Smooth muscle cell (in vitro differentiated cells): ENCODE data around the gene LHFPL6. TPM values are rescaled to one million over a fixed set of nuclear protein-coding genes. Genes with fewer than 3 reads are reported as not detected.

Experiments used
- DNase-seq: peaks from one replicate; lab custom pipeline; 2025; ENCODE audit not compliant: unreplicated experiment; lab: John Stamatoyannopoulos, UW
- H2AFZ ChIP-seq: fragments of 200-600 bp; sonication (generic); 2 replicates; pipeline ENCODE4 v1.6.0; 2016; ENCODE audit warnings: antibody characterized with exemption, low read depth, mild to moderate bottlenecking
- H3F3A ChIP-seq: fragments of 200-600 bp; sonication (generic); 2 replicates; pipeline ENCODE4 v1.6.0; 2017; ENCODE audit warnings: antibody characterized with exemption, low read depth
- H3K27ac ChIP-seq: fragments of 200-600 bp; sonication (generic); 2 replicates; pipeline ENCODE4 v1.5.1; 2016; ENCODE audit warnings: low read depth, mild to moderate bottlenecking
- H3K27me3 ChIP-seq: fragments of 200-600 bp; sonication (generic); 2 replicates; pipeline ENCODE4 v1.6.1; 2016; ENCODE audit warnings: low read depth, mild to moderate bottlenecking
- H3K36me3 ChIP-seq: fragments of 200-600 bp; sonication (generic); 2 replicates; pipeline ENCODE4 v1.5.1; 2016; ENCODE audit warnings: low read depth
- H3K4me1 ChIP-seq: fragments of 200-600 bp; sonication (generic); 2 replicates; pipeline ENCODE4 v1.5.1; 2016; ENCODE audit warnings: low read depth
- H3K4me2 ChIP-seq: fragments of 200-600 bp; sonication (generic); 2 replicates; pipeline ENCODE4 v1.6.0; 2016; ENCODE audit warnings: mild to moderate bottlenecking
- H3K4me3 ChIP-seq: fragments of 200-600 bp; sonication (generic); 2 replicates; pipeline ENCODE4 v1.5.1; 2016; ENCODE audit warnings: mild to moderate bottlenecking
- H3K79me2 ChIP-seq: fragments of 200-600 bp; sonication (generic); 2 replicates; pipeline ENCODE4 v1.6.0; 2016; ENCODE audit warnings: low read depth, mild to moderate bottlenecking
- H3K9ac ChIP-seq: fragments of 200-600 bp; sonication (generic); 2 replicates; pipeline ENCODE4 v1.6.0; 2016; ENCODE audit warnings: low read depth
- H3K9me3 ChIP-seq: fragments of 200-600 bp; sonication (generic); replicated peaks from 2 replicates; pipeline ENCODE4 v1.5.1; 2016; ENCODE audit warnings: low read depth
- H4K20me1 ChIP-seq: fragments of 200-600 bp; sonication (generic); 2 replicates; pipeline ENCODE4 v1.6.0; 2016; ENCODE audit warnings: low read depth
- WGBS: methylation state at CpG from one replicate; pipeline ENCODE4 v1.1.7; 2016; ENCODE audit warnings: low lambda C conversion rate; 5-methylcytosine and 5-hydroxymethylcytosine counted together
- polyA plus RNA-seq: library from polyadenylated mRNA; unstranded; fragments of >200 nt; fragmentation: Nextera tagmentation; extraction: Ambion mirVana; gene quantifications from 2 replicates; pipeline ENCODE4 v1.2.1, GENCODE V29; 2016
- total RNA-seq: library from RNA; depleted of rRNA; stranded (reverse); fragments of >200 nt; gene quantifications from 2 replicates; pipeline ENCODE4 v1.2.3, GENCODE V29; 2014
- TF ChIP-seq, protein P1 (sequence below): fragments of 200-600 bp; sonication (generic); IDR thresholded peaks from 2 replicates; pipeline ENCODE4 v1.5.1; 2017; ENCODE audit warnings: borderline replicate concordance, mild to moderate bottlenecking, antibody characterized with exemption; ENCODE audit not compliant: insufficient read depth, poor library complexity, severe bottlenecking

The LHFPL6 gene
- total and polyA plus RNA-seq, 2 experiments from 2014 or later, result 24.7 to 43.6 TPM

DNA sequence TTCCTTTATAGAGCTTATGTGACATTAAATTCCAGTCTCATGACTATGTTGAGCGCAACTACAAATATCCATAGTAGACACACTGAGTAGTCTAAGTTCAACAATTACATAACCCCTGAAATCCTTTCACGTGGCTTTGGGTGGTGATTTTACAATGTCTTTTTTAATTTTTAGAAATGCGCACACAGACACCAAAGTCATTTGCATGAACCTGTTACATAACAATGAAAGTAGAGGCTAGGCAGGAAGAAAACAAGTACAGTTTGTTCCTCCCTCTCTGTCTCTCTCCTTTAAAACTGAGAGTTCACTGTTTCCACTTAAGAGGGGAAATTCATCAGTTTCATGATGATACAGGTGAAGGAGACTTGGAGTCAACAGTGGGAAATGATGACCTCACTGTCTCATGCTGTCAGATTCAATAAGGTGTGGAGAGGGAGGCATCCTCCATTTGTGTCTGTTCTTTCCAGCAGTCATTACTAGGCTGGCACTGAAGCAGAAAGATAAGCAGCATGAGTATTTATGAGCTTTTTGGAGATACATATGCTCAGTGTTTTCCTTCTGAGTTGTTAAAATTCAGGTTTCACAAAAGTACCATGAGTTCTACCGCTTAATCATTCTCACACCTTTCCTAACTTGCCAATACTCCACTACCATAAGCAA lies 201.8 kb downstream of the LHFPL6 start:
- TF ChIP-seq, protein P1, sequence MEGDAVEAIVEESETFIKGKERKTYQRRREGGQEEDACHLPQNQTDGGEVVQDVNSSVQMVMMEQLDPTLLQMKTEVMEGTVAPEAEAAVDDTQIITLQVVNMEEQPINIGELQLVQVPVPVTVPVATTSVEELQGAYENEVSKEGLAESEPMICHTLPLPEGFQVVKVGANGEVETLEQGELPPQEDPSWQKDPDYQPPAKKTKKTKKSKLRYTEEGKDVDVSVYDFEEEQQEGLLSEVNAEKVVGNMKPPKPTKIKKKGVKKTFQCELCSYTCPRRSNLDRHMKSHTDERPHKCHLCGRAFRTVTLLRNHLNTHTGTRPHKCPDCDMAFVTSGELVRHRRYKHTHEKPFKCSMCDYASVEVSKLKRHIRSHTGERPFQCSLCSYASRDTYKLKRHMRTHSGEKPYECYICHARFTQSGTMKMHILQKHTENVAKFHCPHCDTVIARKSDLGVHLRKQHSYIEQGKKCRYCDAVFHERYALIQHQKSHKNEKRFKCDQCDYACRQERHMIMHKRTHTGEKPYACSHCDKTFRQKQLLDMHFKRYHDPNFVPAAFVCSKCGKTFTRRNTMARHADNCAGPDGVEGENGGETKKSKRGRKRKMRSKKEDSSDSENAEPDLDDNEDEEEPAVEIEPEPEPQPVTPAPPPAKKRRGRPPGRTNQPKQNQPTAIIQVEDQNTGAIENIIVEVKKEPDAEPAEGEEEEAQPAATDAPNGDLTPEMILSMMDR, result no peak
- H3K4me2 ChIP-seq, result no peak overlapping the region
- no peak for DNase-seq
- H4K20me1 ChIP-seq, result no peaks in the 10 kb centered on the region
- H3K27me3 ChIP-seq, result no peaks in the 10 kb centered on the region
- H3F3A ChIP-seq, result peaks cover 7% of the 10 kb centered on the region
- H3K4me3 ChIP-seq, result no peak overlapping the region
- no peaks in the 10 kb centered on the region for H3K9me3 ChIP-seq
- H3K4me1 ChIP-seq, result peaks cover 10% of the 10 kb centered on the region
- no peaks in the 10 kb centered on the region for H3K79me2 ChIP-seq
- H3K36me3 ChIP-seq, result no peaks in the 10 kb centered on the region
- H3K27ac ChIP-seq, result no peak overlapping the region
- WGBS, result 89% methylated on average over 4 of the region's 4 CpGs
- no peak overlapping the region for H2AFZ ChIP-seq
- no peak overlapping the region for H3K9ac ChIP-seq

DNA sequence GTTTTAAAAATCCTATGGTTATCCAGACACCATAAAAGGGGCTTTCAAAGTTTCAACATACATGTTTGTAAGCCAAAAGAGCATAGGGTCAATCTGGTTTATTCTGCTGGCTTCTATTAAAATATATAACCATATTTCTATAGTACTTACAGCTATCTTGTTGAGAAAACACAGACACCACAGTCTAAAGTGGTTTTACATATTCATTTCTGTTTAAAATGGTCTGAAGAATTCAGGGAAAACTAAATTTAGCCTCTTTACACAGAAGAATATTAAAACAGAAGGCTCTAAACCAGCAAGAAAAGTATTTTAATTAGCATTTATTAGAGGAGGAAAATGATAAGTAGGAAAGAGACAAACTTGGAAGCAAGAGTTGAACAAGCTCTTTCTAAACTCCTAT lies 203.9 kb downstream of the LHFPL6 start:
- H2AFZ ChIP-seq, result no peak overlapping the region
- no peaks in the 10 kb centered on the region for H4K20me1 ChIP-seq
- H3K79me2 ChIP-seq, result no peaks in the 10 kb centered on the region
- no peaks in the 10 kb centered on the region for H3K9me3 ChIP-seq
- no peak overlapping the region for H3K27ac ChIP-seq
- no peak overlapping the region for H3K9ac ChIP-seq
- no peaks in the 10 kb centered on the region for H3K27me3 ChIP-seq
- no peak overlapping the region for H3K4me2 ChIP-seq
- H3K4me3 ChIP-seq, result no peak overlapping the region
- H3K36me3 ChIP-seq, result no peaks in the 10 kb centered on the region
- TF ChIP-seq, protein P1, result no peak
- no peak for DNase-seq
- no peaks in the 10 kb centered on the region for H3F3A ChIP-seq
- H3K4me1 ChIP-seq, result peaks cover 16% of the 10 kb centered on the region

DNA sequence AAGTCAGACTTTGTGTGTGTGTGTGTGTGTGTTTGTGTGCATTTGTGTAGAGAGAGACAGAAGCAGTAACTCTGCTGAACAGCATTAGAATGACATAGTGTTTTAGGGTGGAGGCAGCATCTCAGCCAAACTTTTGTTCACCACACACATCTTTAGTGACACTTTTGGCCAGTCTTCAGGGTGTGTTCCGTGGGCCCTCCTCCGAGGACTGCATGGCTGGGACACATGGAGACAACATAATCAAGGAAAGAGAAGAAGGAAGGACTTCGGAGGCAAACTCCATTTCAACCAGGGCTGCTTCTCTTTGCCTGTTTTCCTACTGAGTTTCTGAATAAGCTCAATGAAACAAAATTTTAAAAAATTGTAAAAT lies 205.1 kb downstream of the LHFPL6 start:
- no peaks in the 10 kb centered on the region for H3F3A ChIP-seq
- WGBS, result 96% methylated on average over 3 of the region's 3 CpGs
- peaks cover 11% of the 10 kb centered on the region for H3K4me1 ChIP-seq
- H3K27ac ChIP-seq, result no peak overlapping the region
- no peaks in the 10 kb centered on the region for H3K9me3 ChIP-seq
- no peak for DNase-seq
- TF ChIP-seq, protein P1, result no peak
- H4K20me1 ChIP-seq, result no peaks in the 10 kb centered on the region
- H3K79me2 ChIP-seq, result peaks cover 2% of the 10 kb centered on the region
- no peak overlapping the region for H2AFZ ChIP-seq
- no peaks in the 10 kb centered on the region for H3K36me3 ChIP-seq
- H3K27me3 ChIP-seq, result no peaks in the 10 kb centered on the region
- H3K4me2 ChIP-seq, result no peak overlapping the region
- H3K9ac ChIP-seq, result no peak overlapping the region
- no peak overlapping the region for H3K4me3 ChIP-seq

DNA sequence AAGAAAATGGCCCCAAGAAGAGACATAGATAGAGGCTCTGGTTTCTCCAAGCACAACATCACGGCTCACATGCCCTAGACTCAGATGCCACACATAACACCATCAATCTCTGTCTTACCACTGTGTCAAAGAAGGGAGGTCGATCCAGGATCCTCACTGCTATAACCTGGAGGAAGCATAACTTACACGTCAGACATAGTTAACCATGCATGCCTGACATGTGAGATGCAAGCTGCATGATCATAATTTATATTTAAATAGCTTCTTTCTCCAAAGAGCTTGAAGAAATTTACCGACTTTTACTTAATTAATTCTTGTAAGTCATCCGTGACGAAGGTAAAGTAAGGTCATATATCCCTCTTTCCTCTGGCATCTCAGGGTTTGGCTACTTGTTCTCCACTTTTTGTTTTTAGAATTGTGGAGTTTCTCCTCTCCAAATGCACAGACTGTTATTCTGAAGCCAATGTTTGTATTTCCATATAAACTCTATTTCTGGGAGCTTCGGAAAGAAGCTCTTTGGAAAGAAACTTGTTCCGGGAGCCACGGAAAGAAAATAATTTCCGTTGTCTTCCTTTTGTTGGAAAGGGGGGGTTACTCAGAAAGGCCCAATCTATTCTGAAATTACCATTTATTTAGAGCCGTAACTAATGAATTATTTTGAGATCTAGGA lies 205.6 kb downstream of the LHFPL6 start:
- DNase-seq, result no peak
- TF ChIP-seq, protein P1, result no peak
- Histone ChIP-seq H3K9ac (no peak overlapping the region), H3K27ac (no peak overlapping the region), H3K27me3 (no peaks in the 10 kb centered on the region), H3K4me3 (no peak overlapping the region), H3F3A (no peaks in the 10 kb centered on the region), H4K20me1 (no peaks in the 10 kb centered on the region), H3K36me3 (no peaks in the 10 kb centered on the region), H3K4me1 (peaks cover 10% of the 10 kb centered on the region), H3K9me3 (no peaks in the 10 kb centered on the region), H3K4me2 (no peak overlapping the region), H3K79me2 (peaks cover 2% of the 10 kb centered on the region), H2AFZ (no peak overlapping the region)
- WGBS, result 93% methylated on average over 11 of the region's 11 CpGs
